ENCODE measurements around the gene OPA3. TPM values are rescaled to one million over a fixed set of nuclear protein-coding genes. Genes with fewer than 3 reads are reported as not detected.
"Not testable (repeated sequence)": the region's sequence is repeated elsewhere in the genome, so short reads cannot be mapped to it uniquely, and the experiment has no call there.

OPA3 gene
- total and polyA plus RNA-seq, 2 donors (not counting 1 experiment from before 2014, with no cell fraction given): 7.3 to 11.2 TPM

- H3K9me3 Mint-ChIP-seq (ENCODE audit: insufficient read depth): no peaks in the 10 kb centered on the region
- no peaks in the 10 kb centered on the region for H3K27me3 ChIP-seq (replicated peaks in 1 of 4; ENCODE audit: control extremely low read depth in 1 of 4, control insufficient read depth in 3 of 4, insufficient read depth in 4 of 4, low read length in 3 of 4)
- intact Hi-C loops (cut with micrococcal nuclease): no loop called here
- TF ChIP-seq CTCF (IDR thresholded peaks at IDR 0.05) (no peak), EZH2 (IDR thresholded peaks at IDR 0.05; ENCODE audit: borderline replicate concordance, insufficient read depth, low read depth, low read length, poor library complexity, severe bottlenecking) (no peak)
- H3K4me3 Mint-ChIP-seq: peak overlapping the region; percentile 47
- H3K4me1 ChIP-seq (ENCODE audit: control insufficient read depth in 2 of 2, insufficient read depth in 2 of 2, low read length in 2 of 2): peaks cover 67 to 72% of the 10 kb centered on the region in 2 donors
- CTCF ChIA-PET: interaction anchor here (2.1 kb wide), 1 partner anchor 32 kb away, joined by 8 read pairs; no protein-coding TSS in a partner anchor
- no peaks in the 10 kb centered on the region for H3K27me3 Mint-ChIP-seq
- H2AFZ ChIP-seq (ENCODE audit: insufficient read depth, low read depth, low read length, poor library complexity, severe bottlenecking): no peak overlapping the region
- H3K9me3 ChIP-seq (ENCODE audit: control extremely low read depth in 1 of 3, control insufficient read depth in 2 of 3, insufficient read depth in 1 of 3, low read length in 2 of 3): peaks cover 0 to 3% (median 0%) of the 10 kb centered on the region in 3 donors
- DNase-seq (no peak), ATAC-seq (ENCODE audit: low read depth) (no peak)
- H3K79me2 ChIP-seq (ENCODE audit: control insufficient read depth, insufficient read depth, low read length): peaks cover 88% of the 10 kb centered on the region
- H3K36me3 ChIP-seq (replicated peaks in 1 of 2; ENCODE audit: control extremely low read depth in 1 of 2, control insufficient read depth in 1 of 2, extremely low read depth in 1 of 2, insufficient read depth in 2 of 2, low read length in 1 of 2): peaks cover 0 to 4% of the 10 kb centered on the region in 2 experiments
- POLR2A ChIA-PET: no interaction called here
- 68% methylated on average over 3 of the region's 5 CpGs for WGBS (ENCODE audit: insufficient coverage)
- H3K4me2 ChIP-seq (replicated peaks; ENCODE audit: low read depth, low read length, poor library complexity, severe bottlenecking): peak overlapping the region; percentile 29
- H3K27ac ChIP-seq (ENCODE audit: low read length in 2 of 2): peak overlapping the region in 1 of 2 donors; percentile 63
- peak overlapping the region in 1 of 5 experiments; percentile 14 for H3K4me3 ChIP-seq (ENCODE audit: control extremely low read depth in 1 of 5, extremely low read depth in 1 of 5, insufficient read depth in 1 of 5, low read depth in 2 of 5, low read length in 4 of 5)
- H3K4me1 Mint-ChIP-seq: peaks cover 69% of the 10 kb centered on the region
- no peak overlapping the region for H3K9ac ChIP-seq (ENCODE audit: low read length)
- peak overlapping the region; percentile 87 for H3K27ac Mint-ChIP-seq
- peaks cover 56% of the 10 kb centered on the region for H4K20me1 ChIP-seq (ENCODE audit: control insufficient read depth, insufficient read depth, low read length, poor library complexity, severe bottlenecking)
These were observed 73.5 kb downstream of the OPA3 start for GRCh38 chr19:45511074-45511473.

- ATAC-seq (ENCODE audit: low read depth); H3K36me3 ChIP-seq (replicated peaks in 1 of 2; ENCODE audit: control extremely low read depth in 1 of 2, control insufficient read depth in 1 of 2, extremely low read depth in 1 of 2, insufficient read depth in 2 of 2, low read length in 1 of 2); H3K27me3 Mint-ChIP-seq; H3K27me3 ChIP-seq (replicated peaks in 1 of 4; ENCODE audit: control extremely low read depth in 1 of 4, control insufficient read depth in 3 of 4, insufficient read depth in 4 of 4, low read length in 3 of 4); DNase-seq; H2AFZ ChIP-seq (ENCODE audit: insufficient read depth, low read depth, low read length, poor library complexity, severe bottlenecking); H3K9me3 Mint-ChIP-seq (ENCODE audit: insufficient read depth); H3K9me3 ChIP-seq (ENCODE audit: control extremely low read depth in 1 of 3, control insufficient read depth in 2 of 3, insufficient read depth in 1 of 3, low read length in 2 of 3); H3K9ac ChIP-seq (ENCODE audit: low read length); intact Hi-C loops (cut with micrococcal nuclease): not testable (repeated sequence)
- peaks cover 88% of the 10 kb centered on the region for H3K79me2 ChIP-seq (ENCODE audit: control insufficient read depth, insufficient read depth, low read length)
- Mint-ChIP-seq H3K27ac (peak overlapping the region; percentile 87), H3K4me3 (peak overlapping the region; percentile 86), H3K4me1 (peaks cover 69% of the 10 kb centered on the region)
- POLR2A ChIA-PET: interaction anchor here (0.8 kb wide), 1 partner anchor 41 kb away, joined by 3 read pairs; no protein-coding TSS in a partner anchor
- CTCF ChIA-PET: interaction anchor here (0.6 to 3.4 kb wide), 5 partner anchors 11 to 107 kb away, joined by 3 to 12 read pairs (median 6); no protein-coding TSS in a partner anchor
- peaks cover 50% of the 10 kb centered on the region for H4K20me1 ChIP-seq (ENCODE audit: control insufficient read depth, insufficient read depth, low read length, poor library complexity, severe bottlenecking)
- H3K4me3 ChIP-seq (ENCODE audit: control extremely low read depth in 1 of 5, extremely low read depth in 1 of 5, insufficient read depth in 1 of 5, low read depth in 2 of 5, low read length in 4 of 5): peak overlapping the region in 1 of 5 experiments; percentile 58
- WGBS (ENCODE audit: insufficient coverage): 93% methylated on average over 3 of the region's 11 CpGs
- peak overlapping the region; percentile 84 for H3K4me2 ChIP-seq (replicated peaks; ENCODE audit: low read depth, low read length, poor library complexity, severe bottlenecking)
- H3K4me1 ChIP-seq (ENCODE audit: control insufficient read depth in 2 of 2, insufficient read depth in 2 of 2, low read length in 2 of 2): peaks cover 65 to 72% of the 10 kb centered on the region in 2 donors
- peak overlapping the region in 1 of 2 donors; percentile 63 for H3K27ac ChIP-seq (ENCODE audit: low read length in 2 of 2)
These were observed 74.2 kb downstream of the OPA3 start for GRCh38 chr19:45510352-45510751.

Data from B cell (primary cell).